Stimulated activated CD4-positive, alpha-beta T cell treated with anti-CD3 and anti-CD28 coated beads, Interleukin-15, amount 100 ng/mL, for 24 hours (primary cell): ENCODE results near the gene TTLL10.

Experiments used
- DNase-seq: peaks from one replicate; pipeline ENCODE4 v3.0.0-alpha.2; 2020

The TTLL10 gene

GRCh38 chr1:1210726-1211540 lies 37.3 kb downstream of the TTLL10 start:
- DNase-seq, result peak; percentile 11

DNA sequence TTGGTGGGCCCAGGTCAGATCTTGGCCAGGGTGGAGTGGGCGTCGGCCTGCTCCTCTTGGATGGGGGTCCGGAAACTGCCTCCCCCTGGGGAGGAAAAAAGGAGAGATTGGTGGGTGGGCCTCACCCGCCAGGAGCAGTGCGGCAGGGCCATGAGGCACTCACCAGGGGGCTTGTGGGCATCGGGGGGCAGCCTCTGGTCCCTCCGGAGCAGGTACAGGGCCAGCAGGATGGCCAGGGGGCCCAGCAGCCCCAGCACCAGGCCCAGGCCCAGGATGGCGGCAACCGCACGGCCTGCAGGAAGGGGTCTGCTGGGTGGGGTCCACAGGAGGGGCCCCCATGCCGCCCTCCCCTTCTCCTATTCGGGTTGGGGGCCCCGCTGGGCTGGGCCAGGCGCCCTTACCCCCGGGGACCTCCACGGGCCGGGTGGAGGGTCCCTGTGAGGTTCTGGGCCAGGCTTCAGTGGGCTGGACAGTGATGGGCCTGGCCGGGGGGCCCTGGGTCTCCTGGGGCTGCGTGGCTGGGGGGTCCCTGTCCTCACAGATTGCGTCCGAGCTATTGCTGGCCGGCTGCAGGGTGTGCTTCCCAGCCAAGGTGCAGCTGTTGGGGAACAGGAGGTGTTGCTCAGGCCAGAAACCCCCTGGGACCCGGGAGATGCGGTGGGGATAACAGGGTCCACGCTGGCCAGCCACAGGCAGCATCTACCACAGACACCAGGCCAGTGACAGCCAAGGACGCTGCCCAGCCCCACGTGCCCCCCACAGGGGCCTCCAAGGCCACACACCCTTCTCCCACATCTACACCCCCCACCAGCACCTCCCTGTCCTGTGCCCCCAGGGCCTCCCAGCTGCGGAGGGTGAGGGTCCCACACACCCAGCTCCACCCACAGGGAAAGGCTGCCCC lies 38.1 kb downstream of the TTLL10 start:
- peak; percentile 20 for DNase-seq

GRCh38 chr1:1212780-1213344 lies 39.2 kb downstream of the TTLL10 start:
- DNase-seq, result peak; percentile 69

- peak; percentile 77 for DNase-seq
Measured at GRCh38 chr1:1213345-1214265, 39.9 kb downstream of the TTLL10 start, which contains the start of gene TNFRSF4. TNFRSF4 (minus strand) TSS chr1:1214153; CDS start chr1:1214127, 26 bp downstream.

DNA sequence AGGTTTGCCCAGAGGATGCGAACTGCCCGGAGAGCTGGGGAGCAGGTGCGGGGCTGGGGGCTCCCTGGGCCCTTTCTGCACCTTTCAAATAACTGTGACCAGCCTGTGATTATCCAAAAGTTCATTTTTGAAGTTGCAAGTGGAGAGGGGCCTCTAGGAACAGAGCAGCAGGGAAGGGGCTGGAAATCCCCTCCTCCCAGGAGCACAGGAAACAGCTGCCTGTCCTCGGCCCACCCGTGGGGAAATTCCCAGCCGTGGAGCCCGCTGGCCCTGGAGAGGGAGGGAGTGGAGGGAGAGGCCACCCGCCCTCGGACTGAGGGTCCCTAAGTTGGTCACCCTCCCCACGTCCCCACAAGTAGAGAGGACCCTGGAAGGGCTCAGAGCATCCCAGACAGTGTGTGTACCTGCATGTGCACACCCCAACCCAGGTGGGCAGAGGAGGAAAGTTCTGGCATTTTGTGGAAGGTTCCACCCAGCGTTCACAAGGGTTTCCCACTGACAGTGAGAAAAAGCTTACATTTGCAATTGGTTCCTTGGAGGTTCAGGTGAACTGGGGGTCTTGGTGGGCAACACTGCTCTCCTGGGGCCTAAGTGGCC lies 41.5 kb downstream of the TTLL10 start:
- peak; percentile 42 for DNase-seq

- peak; percentile 16 for DNase-seq
Measured at GRCh38 chr1:1215881-1216605, 42.4 kb downstream of the TTLL10 start.

- peak; percentile 64 for DNase-seq
Measured at GRCh38 chr1:1216770-1217620, 43.3 kb downstream of the TTLL10 start.

DNA sequence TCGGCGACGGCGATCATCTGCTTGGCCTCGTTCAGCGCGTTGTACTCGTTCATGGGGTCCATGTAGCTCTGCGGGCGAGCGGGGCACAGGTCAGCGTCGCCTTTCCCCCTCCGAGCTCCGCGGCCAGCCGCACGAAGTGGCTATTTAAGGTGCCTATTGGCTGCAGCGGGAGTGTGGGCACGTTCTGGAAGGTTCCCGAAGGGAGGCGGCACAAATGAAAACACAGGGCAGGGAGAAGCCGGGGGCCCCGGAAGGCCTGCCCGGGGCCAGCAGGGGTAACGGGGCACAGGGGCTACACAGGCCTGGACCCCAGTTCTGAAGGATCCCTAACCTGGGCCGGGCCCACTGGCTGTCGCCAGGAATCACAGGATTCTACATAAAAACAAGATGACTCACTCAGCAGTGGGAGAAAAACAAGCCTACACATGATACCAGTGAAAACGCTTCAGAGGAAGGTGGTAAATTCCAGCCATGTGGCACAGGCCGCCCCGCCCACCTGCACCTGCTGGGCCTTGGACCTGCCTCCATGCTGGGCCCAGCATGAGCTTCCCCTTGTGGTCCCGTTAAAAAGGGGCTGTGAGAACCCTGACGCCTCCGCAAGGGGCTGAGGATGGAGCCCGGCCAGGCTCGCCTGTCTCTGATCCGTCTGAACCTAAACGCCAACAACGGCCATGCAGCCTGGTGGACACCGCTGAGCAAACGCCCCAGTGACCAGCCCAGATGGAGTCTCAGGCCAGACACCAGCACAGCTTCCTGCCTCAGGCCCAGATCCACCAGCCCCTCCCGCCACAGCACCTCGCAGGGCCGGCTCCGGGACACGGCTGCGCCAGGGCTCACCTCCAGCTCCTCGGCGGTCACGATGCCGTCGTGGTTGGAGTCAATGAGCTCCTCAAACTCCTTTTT lies 44.2 kb downstream of the TTLL10 start:
- DNase-seq, result peak; percentile 77

DNA sequence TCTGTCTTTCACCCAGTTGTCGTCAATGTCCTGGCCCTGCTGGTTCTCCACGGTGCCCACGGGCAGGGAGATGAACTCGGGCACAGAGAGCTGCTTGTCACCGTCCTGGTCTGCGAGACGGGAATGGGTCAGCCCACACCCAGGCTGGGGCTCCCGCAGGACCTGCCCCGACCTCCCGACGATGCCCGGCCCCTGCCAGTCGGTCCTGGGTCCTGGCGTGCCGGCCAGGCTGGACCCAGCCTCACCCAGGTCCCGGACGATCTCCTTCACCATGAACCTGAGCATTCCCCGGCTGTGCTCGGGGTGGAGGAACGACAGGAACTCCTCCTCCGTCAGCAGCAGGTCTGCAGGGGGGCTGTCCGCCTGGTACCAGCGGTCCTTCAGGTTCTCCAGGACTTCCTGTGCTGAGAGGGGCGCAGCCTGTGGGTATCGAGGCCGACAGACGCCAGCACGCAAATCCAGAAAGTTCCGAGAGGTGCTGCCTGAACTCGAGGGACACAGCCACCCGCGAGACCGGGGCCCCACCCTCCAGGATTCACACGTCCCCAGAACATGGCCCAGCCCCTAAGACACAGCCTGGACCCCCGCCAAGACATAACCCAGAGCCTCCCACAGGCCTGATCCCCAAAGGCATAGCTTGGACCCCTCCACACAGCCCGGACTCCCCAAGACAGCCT lies 45.0 kb downstream of the TTLL10 start:
- no peak for DNase-seq

DNA sequence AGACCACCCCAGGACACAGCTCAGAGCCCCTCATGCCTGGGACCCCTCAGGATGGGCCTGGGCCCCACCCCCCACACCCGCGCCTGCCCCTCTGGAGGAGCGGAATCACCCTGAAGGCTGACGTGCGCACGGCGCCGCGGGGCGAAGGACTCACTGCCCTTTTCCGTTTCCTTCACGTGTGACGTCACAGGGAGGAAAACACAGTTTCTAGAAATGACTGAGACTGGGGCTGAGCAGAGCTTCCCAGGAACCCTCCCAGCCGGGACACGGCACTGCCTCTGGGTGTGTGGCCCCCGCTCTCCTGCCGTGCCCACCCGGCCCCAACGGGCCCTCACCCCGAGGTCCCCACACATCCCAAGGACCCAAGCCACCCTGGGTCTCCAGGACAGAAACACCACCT lies 45.7 kb downstream of the TTLL10 start:
- peak; percentile 73 for DNase-seq

- DNase-seq, result no peak
Measured at GRCh38 chr1:1220197-1220596, 46.5 kb downstream of the TTLL10 start.

DNA sequence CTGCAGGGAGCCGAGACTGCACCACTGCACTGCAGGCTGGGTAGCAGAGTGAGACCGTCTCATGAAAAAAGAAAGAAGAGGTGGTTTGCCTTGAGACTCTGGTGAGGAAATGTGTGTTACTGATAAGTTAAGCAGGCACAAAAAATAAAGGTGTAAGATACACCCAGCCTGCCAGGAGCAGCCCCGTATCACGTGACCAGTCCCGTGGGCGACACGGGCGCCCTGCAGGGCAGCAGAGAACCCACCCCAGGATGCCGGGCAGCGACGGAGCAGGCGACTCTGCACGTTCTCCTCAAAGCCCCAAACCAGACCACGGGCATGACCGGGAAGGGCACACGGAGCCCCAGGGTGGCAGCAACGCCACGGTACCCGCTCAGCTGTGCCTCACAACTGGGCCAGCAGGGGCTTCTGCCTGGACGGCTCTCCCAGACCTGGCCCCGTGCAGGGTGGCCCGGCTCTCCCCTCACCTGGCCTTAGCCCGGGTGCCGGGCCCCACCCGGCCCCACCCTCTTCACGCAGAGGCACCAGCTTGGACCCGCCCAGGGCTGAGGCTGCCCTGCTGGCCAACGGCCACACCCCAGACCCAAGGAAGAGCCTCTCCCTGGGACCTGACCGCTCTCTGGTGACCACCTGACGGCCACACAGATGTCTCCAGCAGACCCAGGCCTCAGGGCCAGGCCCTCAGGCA lies 48.4 kb downstream of the TTLL10 start:
- no peak for DNase-seq

GRCh38 chr1:1222575-1223225 lies 49.0 kb downstream of the TTLL10 start:
- no peak for DNase-seq

DNA sequence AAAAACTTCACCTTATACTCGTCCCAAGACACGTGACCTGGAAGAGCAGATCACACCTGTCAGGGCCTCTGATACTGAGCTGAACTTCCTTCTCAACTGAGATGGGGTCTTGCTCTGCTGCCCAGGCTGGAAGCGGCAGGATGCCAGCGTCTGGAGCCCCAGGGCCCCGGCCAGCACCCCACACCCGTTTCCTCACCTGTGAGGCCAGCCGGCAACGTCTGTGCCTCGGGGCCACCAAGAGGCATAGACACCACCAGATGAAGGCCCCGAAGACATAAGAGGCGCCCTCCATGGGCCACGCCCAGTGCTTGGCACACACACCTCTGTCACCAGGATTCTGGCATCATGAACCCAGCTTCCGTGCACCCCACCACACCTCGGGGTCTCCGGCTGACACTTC lies 49.6 kb downstream of the TTLL10 start:
- no peak for DNase-seq

DNA sequence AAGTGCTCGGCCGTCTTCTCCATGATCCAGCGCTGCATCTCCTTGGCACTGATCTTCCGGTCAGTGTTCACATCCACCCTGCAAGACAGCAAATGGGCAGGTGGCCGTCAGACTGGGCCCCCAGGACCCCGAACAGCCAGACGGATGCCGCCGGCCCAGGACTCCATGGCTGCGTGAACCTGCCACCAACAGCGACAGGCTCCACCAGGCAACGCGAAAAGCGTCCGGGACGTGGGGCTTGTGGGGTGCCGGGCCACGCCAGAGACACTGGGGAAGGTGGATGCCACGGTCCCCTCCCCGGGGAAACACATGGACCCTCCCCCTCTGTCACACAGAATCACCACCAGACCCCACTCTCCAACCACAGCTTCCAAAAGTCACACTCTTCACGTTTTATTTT lies 50.2 kb downstream of the TTLL10 start:
- DNase-seq, result no peak

- DNase-seq, result no peak
Measured at GRCh38 chr1:1225238-1225845, 51.7 kb downstream of the TTLL10 start.

DNA sequence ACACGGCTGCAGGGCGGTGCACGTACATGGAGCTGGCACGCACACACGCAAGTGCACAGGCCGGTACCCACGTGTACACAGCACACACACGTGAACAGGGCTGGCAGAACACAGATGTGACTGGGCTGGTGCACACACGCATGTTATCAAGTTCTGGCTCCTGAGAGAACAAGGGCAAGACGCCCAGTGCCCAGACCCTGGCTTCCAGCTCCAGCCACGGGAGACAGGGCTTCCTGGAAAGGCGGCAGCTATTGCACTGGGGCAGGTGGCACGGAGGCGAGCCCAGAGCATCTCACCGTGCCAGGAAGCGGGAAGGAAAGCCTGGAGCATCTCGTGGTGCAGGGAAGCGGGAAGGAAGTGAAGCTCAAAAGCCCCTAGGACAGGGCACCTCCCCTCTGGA lies 52.2 kb downstream of the TTLL10 start:
- no peak for DNase-seq
